Activated naive CD4-positive, alpha-beta T cell treated with anti-CD3 and anti-CD28 coated beads for 36 hours (primary cell): ENCODE measurements around the gene AIPL1. TPM values are rescaled to one million over a fixed set of nuclear protein-coding genes. Genes with fewer than 3 reads are reported as not detected.

Experiments used
- CTCF ChIA-PET: fragments of 350-600 bp; sonication (Branson Sonifier 250); formaldehyde crosslinking; loops from one replicate; lab custom pipeline; 2021; ENCODE audit warnings: antibody characterized with exemption; lab: Charles Lee
- DNase-seq: peaks from one replicate; pipeline ENCODE4 v3.0.0-alpha.2; 2020
- H3K27ac Mint-ChIP-seq: one replicate; pipeline ENCODE4 v1.8.0; 2021; ENCODE audit warnings: mild to moderate bottlenecking, mixed read lengths
- H3K27me3 Mint-ChIP-seq: one replicate; pipeline ENCODE4 v1.8.0; 2021; ENCODE audit warnings: low read depth, mixed read lengths
- H3K36me3 Mint-ChIP-seq: one replicate; pipeline ENCODE4 v1.8.0; 2021; ENCODE audit warnings: low read depth, mixed read lengths
- H3K4me1 Mint-ChIP-seq: one replicate; pipeline ENCODE4 v1.8.0; 2021; ENCODE audit warnings: low read depth, mixed read lengths
- H3K4me3 Mint-ChIP-seq: one replicate; pipeline ENCODE4 v1.8.0; 2021; ENCODE audit warnings: mild to moderate bottlenecking, moderate library complexity, mixed read lengths
- H3K9me3 Mint-ChIP-seq: one replicate; pipeline ENCODE4 v1.8.0; 2021; ENCODE audit warnings: mixed read lengths
- intact Hi-C: fragments of 100-400 bp; cut with micrococcal nuclease; formaldehyde crosslinking; loops from one replicate; pipeline ENCODE4 v1.15.1; 2023
- total RNA-seq, 2 experiments: library from RNA; stranded (reverse); gene quantifications; one replicate each; pipeline ENCODE4 v1.2.3, GENCODE V29; 2021

Gene AIPL1
- total RNA-seq, 2 experiments from 2014 or later: not detected

DNA sequence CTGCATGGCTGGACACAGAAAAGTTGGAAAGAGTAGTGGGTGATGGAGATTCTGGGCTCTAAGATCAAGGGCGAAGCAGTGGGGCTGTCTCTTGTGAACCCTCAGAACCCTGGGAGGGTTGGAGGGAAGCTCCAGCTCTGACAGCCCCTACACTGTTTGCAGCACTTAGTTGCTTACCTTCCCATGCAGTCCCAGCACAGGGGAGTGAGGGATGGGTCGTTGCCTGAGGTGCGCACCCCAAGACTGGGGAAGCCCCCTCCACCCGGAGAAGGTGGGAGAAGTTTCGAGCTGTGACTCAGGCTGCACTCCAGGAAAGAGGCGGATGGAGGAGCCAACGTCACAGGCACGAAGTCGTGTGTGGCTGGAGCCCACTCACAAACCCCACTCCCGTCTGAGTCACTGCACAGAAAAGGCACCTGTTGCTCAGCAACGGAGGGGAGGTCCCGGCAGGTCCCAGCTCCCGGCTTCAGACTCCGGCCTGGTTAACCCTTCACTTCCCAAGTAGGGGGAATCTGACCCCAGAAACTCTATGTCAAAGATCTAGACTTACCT, 60.1 kb downstream of the AIPL1 start:
- CTCF ChIA-PET: interaction anchor here (0.8 kb wide), 1 partner anchor 100 kb away, joined by 3 read pairs; no protein-coding TSS in a partner anchor
- peak; percentile 92 for DNase-seq

DNA sequence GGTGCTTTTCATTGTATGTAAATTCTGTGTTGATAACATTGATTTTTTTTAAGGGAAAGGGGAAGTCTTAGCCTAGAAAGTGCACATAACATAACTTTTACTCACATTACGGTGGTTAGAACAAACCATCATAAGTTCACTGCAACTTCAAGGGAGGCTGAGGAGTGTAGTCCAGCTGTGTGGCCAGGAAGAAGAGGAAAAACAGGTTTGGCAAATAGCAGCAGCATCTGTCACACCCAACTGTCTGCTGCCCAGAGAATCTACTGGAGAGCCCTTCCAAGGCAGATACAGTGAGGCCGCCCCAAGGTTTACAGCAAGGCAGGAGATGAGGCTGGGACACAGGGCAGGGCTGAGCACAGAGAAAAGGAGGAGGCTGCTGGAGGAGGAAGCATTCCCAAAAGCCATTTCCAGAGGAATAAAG, 60.6 kb downstream of the AIPL1 start:
- DNase-seq: peak; percentile 35
- intact Hi-C loops: loop anchor here (2.0 to 5.0 kb wide), 4 partner anchors 38 to 789 kb away; partner anchors contain the start of genes C17orf100, MED31 and NLRP1
- Mint-ChIP-seq H3K4me1 (peaks cover 21% of the 10 kb centered on the region), H3K36me3 (no peaks in the 10 kb centered on the region), H3K4me3 (peak overlapping the region; percentile 23), H3K27ac (peak overlapping the region; percentile 86), H3K27me3 (peaks cover 22% of the 10 kb centered on the region), H3K9me3 (no peaks in the 10 kb centered on the region)
- CTCF ChIA-PET: no interaction called here

More for the DNA sequence above, 60.1 kb downstream of the AIPL1 start:
- Mint-ChIP-seq H3K27me3 (peaks cover 23% of the 10 kb centered on the region), H3K9me3 (no peaks in the 10 kb centered on the region), H3K36me3 (no peaks in the 10 kb centered on the region), H3K4me1 (peaks cover 21% of the 10 kb centered on the region), H3K27ac (peak overlapping the region; percentile 86), H3K4me3 (peak overlapping the region; percentile 9)
- intact Hi-C loops: loop anchor here (2.0 to 5.0 kb wide), 4 partner anchors 37 to 790 kb away; partner anchors contain the start of genes C17orf100, MED31 and NLRP1

Other genes with a start within 250 kb of the AIPL1 start
- gene PIMREG, start 9.3 kb upstream of the AIPL1 start, total RNA-seq: 10 to 100 TPM; 18.1 to 19.0 TPM
- under 1 TPM; 0.38 to 0.67 TPM for gene PITPNM3, start 121.4 kb upstream of the AIPL1 start, total RNA-seq
- 1 to 10 TPM; 7.7 to 8.1 TPM for gene KIAA0753, start 205.6 kb upstream of the AIPL1 start, total RNA-seq
- 10 to 100 TPM; 71.4 to 85.8 TPM for gene TXNDC17, start 205.9 kb upstream of the AIPL1 start, total RNA-seq
- 10 to 100 TPM; 21.7 to 22.5 TPM for gene MED31, start 216.5 kb upstream of the AIPL1 start, total RNA-seq
- gene C17orf100, start 216.6 kb upstream of the AIPL1 start, total RNA-seq: 1 to 10 TPM in 1 of 2 experiments, under 1 TPM in 1; 0.99 to 1.2 TPM